IMR-90 (cell line): Measurements from ENCODE around the gene TMEM52. TPM values are rescaled to one million over a fixed set of nuclear protein-coding genes. Genes with fewer than 3 reads are reported as not detected.

Source experiments
- ATAC-seq: fragments of 200-7000 bp; cut with Tn5 transposase; 2 replicates; pipeline ENCODE4 v1.9.1; 2020; ENCODE audit warnings: low read depth, mild to moderate bottlenecking, moderate library complexity
- BruUV-seq: library from RNA; stranded (reverse); fragments of 400-500 nt; replicated peaks from 2 replicates; lab custom pipeline; 2021; lab: Mats Ljungman, UMichigan
- CTCF ChIA-PET: fragments of 300-600 bp; formaldehyde crosslinking; extraction: SDS; loops from one replicate; lab custom pipeline; 2021; ENCODE audit warnings: antibody characterized with exemption; lab: Yijun Ruan, JAX
- POLR2A ChIA-PET: fragments of 300-600 bp; sonication (Branson Sonifier 250); formaldehyde crosslinking; loops from one replicate; lab custom pipeline; 2022; ENCODE audit warnings: antibody characterized with exemption; ENCODE audit not compliant: unreplicated experiment; lab: Charles Lee
- DNase-seq: peaks from one replicate; pipeline ENCODE4 v3.0.0; 2013
- H2AFZ ChIP-seq: replicated peaks from 2 replicates; pipeline ENCODE3; 2013; ENCODE audit warnings: low read length, mild to moderate bottlenecking; ENCODE audit not compliant: poor library complexity
- H2AK5ac ChIP-seq: 2 replicates; pipeline ENCODE4 v1.6.1; 2013; ENCODE audit warnings: low read depth, low read length, inconsistent platforms
- H2AK9ac ChIP-seq: replicated peaks from 2 replicates; pipeline ENCODE3; 2013; ENCODE audit warnings: mild to moderate bottlenecking, low read depth, low read length, moderate library complexity; ENCODE audit not compliant: poor library complexity
- H2BK120ac ChIP-seq: 2 replicates; pipeline ENCODE4 v1.6.1; 2013; ENCODE audit warnings: low read depth, low read length, inconsistent platforms
- H2BK15ac ChIP-seq: 3 replicates; pipeline ENCODE4 v1.6.1; 2013; ENCODE audit warnings: low read depth, low read length, inconsistent platforms
- H2BK20ac ChIP-seq: 2 replicates; pipeline ENCODE4 v1.6.1; 2013; ENCODE audit warnings: low read depth, mild to moderate bottlenecking, inconsistent platforms, low read length, moderate library complexity
- H2BK5ac ChIP-seq: 2 replicates; pipeline ENCODE4 v1.6.1; 2013; ENCODE audit warnings: mild to moderate bottlenecking, low read depth, low read length, inconsistent platforms; ENCODE audit not compliant: poor library complexity, severe bottlenecking
- H3K14ac ChIP-seq: replicated peaks from 2 replicates; pipeline ENCODE4 v1.6.1; 2013; ENCODE audit warnings: low read depth, low read length, inconsistent platforms
- H3K18ac ChIP-seq: 2 replicates; pipeline ENCODE4 v1.6.1; 2013; ENCODE audit warnings: low read depth, low read length, control low read depth
- H3K23ac ChIP-seq: 2 replicates; pipeline ENCODE4 v1.6.1; 2013; ENCODE audit warnings: low read depth, low read length, inconsistent platforms
- H3K27ac ChIP-seq: 2 replicates; pipeline ENCODE4 v1.5.1; 2013; ENCODE audit warnings: mild to moderate bottlenecking, control low read depth, low read length; ENCODE audit not compliant: insufficient read depth
- H3K27me3 ChIP-seq: 2 replicates; pipeline ENCODE4 v1.6.1; 2013; ENCODE audit warnings: low read length; ENCODE audit not compliant: control insufficient read depth, insufficient read depth
- H3K36me3 ChIP-seq: 2 replicates; pipeline ENCODE4 v1.6.1; 2013; ENCODE audit warnings: low read length, mixed read lengths; ENCODE audit not compliant: control insufficient read depth, insufficient read depth
- H3K4ac ChIP-seq: 2 replicates; pipeline ENCODE4 v1.6.1; 2013; ENCODE audit warnings: low read depth, low read length, inconsistent platforms
- H3K4me1 ChIP-seq: 2 replicates; pipeline ENCODE4 v1.6.1; 2013; ENCODE audit warnings: low read length, mixed read lengths; ENCODE audit not compliant: control insufficient read depth, insufficient read depth
- H3K4me2 ChIP-seq: 2 replicates; pipeline ENCODE4 v1.6.1; 2013; ENCODE audit warnings: low read depth, mild to moderate bottlenecking, control low read depth, low read length, moderate library complexity
- H3K4me3 ChIP-seq: 2 replicates; pipeline ENCODE4 v1.5.1; 2013; ENCODE audit warnings: low read depth, mild to moderate bottlenecking, control low read depth, low read length, moderate library complexity; ENCODE audit not compliant: insufficient read depth
- H3K56ac ChIP-seq: 2 replicates; pipeline ENCODE4 v1.6.1; 2013; ENCODE audit warnings: low read length, inconsistent platforms; ENCODE audit not compliant: insufficient read depth; ENCODE audit errors: extremely low read depth
- H3K79me1 ChIP-seq, 2 experiments: 2 replicates each; pipeline ENCODE4 v1.6.1; 2013; ENCODE audit warnings: low read length in 2 of 2, inconsistent platforms in 1 of 2, low read depth in 1 of 2
- H3K9ac ChIP-seq: 2 replicates; pipeline ENCODE4 v1.6.1; 2013; ENCODE audit warnings: low read depth, low read length, control low read depth
- H3K9me1 ChIP-seq: 2 replicates; pipeline ENCODE4 v1.6.1; 2013; ENCODE audit warnings: low read length, inconsistent platforms; ENCODE audit not compliant: insufficient read depth
- H3K9me3 ChIP-seq: 2 replicates; pipeline ENCODE4 v1.6.1; 2013; ENCODE audit warnings: low read length; ENCODE audit not compliant: control insufficient read depth, insufficient read depth
- H4K20me1 ChIP-seq: 2 replicates; pipeline ENCODE4 v1.6.1; 2013; ENCODE audit warnings: low read length, inconsistent platforms; ENCODE audit not compliant: insufficient read depth
- H4K5ac ChIP-seq: 2 replicates; pipeline ENCODE4 v1.6.1; 2013; ENCODE audit warnings: mild to moderate bottlenecking, low read depth, low read length, control low read depth
- H4K8ac ChIP-seq, 2 experiments: 2 replicates each; pipeline ENCODE4 v1.6.1; 2013; ENCODE audit warnings: low read depth in 2 of 2, low read length in 2 of 2, control low read depth in 1 of 2, inconsistent platforms in 1 of 2
- H4K91ac ChIP-seq: 2 replicates; pipeline ENCODE4 v1.6.1; 2013; ENCODE audit warnings: low read depth, low read length, inconsistent platforms; ENCODE audit not compliant: insufficient read depth
- BHLHE40 ChIP-seq: fragments of 150-350 bp; IDR thresholded peaks from 2 replicates; pipeline ENCODE4 v1.6.1; 2016; ENCODE audit warnings: mild to moderate bottlenecking, low read depth, low read length
- CEBPB ChIP-seq: IDR thresholded peaks from 2 replicates; pipeline ENCODE4 v1.6.1; 2012; ENCODE audit warnings: low read depth, low read length, improper control_type of control experiment
- CHD1 ChIP-seq: IDR thresholded peaks from 2 replicates; pipeline ENCODE4 v1.6.1; 2012; ENCODE audit warnings: low read depth, low read length, improper control_type of control experiment
- FOS ChIP-seq: fragments of 150-350 bp; IDR thresholded peaks from 2 replicates; pipeline ENCODE4 v1.6.1; 2016; ENCODE audit warnings: low read depth, low read length
- MAZ ChIP-seq: IDR thresholded peaks from 2 replicates; pipeline ENCODE4 v1.6.1; 2012; ENCODE audit warnings: low read depth, mild to moderate bottlenecking, low read length, improper control_type of control experiment, moderate library complexity, borderline replicate concordance
- POLR2A ChIP-seq: IDR thresholded peaks from 2 replicates; pipeline ENCODE4 v1.6.1; 2012; ENCODE audit warnings: mild to moderate bottlenecking, low read depth, low read length
- RAD21 ChIP-seq: IDR thresholded peaks from 2 replicates; pipeline ENCODE4 v1.6.1; 2012; ENCODE audit warnings: low read length, improper control_type of control experiment
- RCOR1 ChIP-seq: IDR thresholded peaks from 2 replicates; pipeline ENCODE4 v1.6.1; 2012; ENCODE audit warnings: mild to moderate bottlenecking, low read length, improper control_type of control experiment; ENCODE audit not compliant: insufficient replicate concordance
- RFX5 ChIP-seq: IDR thresholded peaks from 2 replicates; pipeline ENCODE4 v1.8.0; 2012; ENCODE audit warnings: low read depth, mild to moderate bottlenecking, low read length, moderate library complexity
- SMC3 ChIP-seq: fragments of 150-350 bp; IDR thresholded peaks from 2 replicates; pipeline ENCODE4 v1.6.1; 2016; ENCODE audit warnings: low read depth, mild to moderate bottlenecking, antibody characterized with exemption, low read length, moderate library complexity
- WGBS, 2 experiments: methylation state at CpG; one replicate each; pipeline versions ENCODE4 v1.1.5 to v1.1.7; 2013; ENCODE audit warnings: missing lambda C conversion rate in 2 of 2; ENCODE audit not compliant: insufficient read length in 1 of 2; ENCODE audit errors: extremely low coverage in 2 of 2; 5-methylcytosine and 5-hydroxymethylcytosine counted together
- dilution Hi-C: fragments of 300-500 bp; cut with HindIII; formaldehyde crosslinking; loops from one replicate; pipeline ENCODE4 v1.14.3; 2018; ENCODE audit warnings: low sequenced_read_pairs; ENCODE audit not compliant: unreplicated experiment
- in situ Hi-C: fragments of 300-500 bp; cut with MboI; formaldehyde crosslinking; loops from 3 replicates; pipeline ENCODE4 v1.14.3; 2019; ENCODE audit warnings: low sequenced_read_pairs, inconsistent platforms, mixed read lengths
- intact Hi-C: fragments of 100-400 bp; cut with micrococcal nuclease; formaldehyde crosslinking; loops from 2 replicates; pipeline ENCODE4 v1.10.0; 2022
- polyA plus RNA-seq, 3 experiments: library from polyadenylated mRNA; depleted of rRNA; stranded (reverse); fragments of >200 nt; gene quantifications; 2 replicates each; pipeline ENCODE4 v1.2.3, GENCODE V29; 2012; ENCODE audit warnings: low replicate concordance in 1 of 3
- total RNA-seq: library from RNA; depleted of rRNA; stranded (reverse); fragments of >200 nt; gene quantifications from 2 replicates; pipeline ENCODE4 v1.2.3, GENCODE V29; 2012
- TF ChIP-seq, protein P1 (sequence below): fragments of 150-350 bp; IDR thresholded peaks from 2 replicates; pipeline ENCODE4 v1.6.1; 2017; ENCODE audit warnings: mild to moderate bottlenecking, antibody characterized with exemption, low read length, low read depth
- TF ChIP-seq, protein P2 (sequence below): conservative IDR thresholded peaks from 2 replicates; pipeline ENCODE4 v1.5.1; 2012; ENCODE audit warnings: mild to moderate bottlenecking, low read depth, low read length, improper control_type of control experiment

Gene TMEM52
- total and polyA plus RNA-seq, 2 of the 4 experiments (the other 2 are of a cell fraction) = 0.54 to 1.3 TPM

- TF ChIP-seq RCOR1 = no peak
- no peak for TF ChIP-seq FOS
- no peak for TF ChIP-seq POLR2A
- no peak for TF ChIP-seq MAZ
- TF ChIP-seq RAD21 = no peak
- no peak for TF ChIP-seq CHD1
- no peak for TF ChIP-seq RFX5
- TF ChIP-seq BHLHE40 = no peak
- TF ChIP-seq, protein P1, sequence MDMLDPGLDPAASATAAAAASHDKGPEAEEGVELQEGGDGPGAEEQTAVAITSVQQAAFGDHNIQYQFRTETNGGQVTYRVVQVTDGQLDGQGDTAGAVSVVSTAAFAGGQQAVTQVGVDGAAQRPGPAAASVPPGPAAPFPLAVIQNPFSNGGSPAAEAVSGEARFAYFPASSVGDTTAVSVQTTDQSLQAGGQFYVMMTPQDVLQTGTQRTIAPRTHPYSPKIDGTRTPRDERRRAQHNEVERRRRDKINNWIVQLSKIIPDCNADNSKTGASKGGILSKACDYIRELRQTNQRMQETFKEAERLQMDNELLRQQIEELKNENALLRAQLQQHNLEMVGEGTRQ = no peak
- TF ChIP-seq SMC3 = no peak
- TF ChIP-seq CEBPB = no peak
- TF ChIP-seq, protein P2, sequence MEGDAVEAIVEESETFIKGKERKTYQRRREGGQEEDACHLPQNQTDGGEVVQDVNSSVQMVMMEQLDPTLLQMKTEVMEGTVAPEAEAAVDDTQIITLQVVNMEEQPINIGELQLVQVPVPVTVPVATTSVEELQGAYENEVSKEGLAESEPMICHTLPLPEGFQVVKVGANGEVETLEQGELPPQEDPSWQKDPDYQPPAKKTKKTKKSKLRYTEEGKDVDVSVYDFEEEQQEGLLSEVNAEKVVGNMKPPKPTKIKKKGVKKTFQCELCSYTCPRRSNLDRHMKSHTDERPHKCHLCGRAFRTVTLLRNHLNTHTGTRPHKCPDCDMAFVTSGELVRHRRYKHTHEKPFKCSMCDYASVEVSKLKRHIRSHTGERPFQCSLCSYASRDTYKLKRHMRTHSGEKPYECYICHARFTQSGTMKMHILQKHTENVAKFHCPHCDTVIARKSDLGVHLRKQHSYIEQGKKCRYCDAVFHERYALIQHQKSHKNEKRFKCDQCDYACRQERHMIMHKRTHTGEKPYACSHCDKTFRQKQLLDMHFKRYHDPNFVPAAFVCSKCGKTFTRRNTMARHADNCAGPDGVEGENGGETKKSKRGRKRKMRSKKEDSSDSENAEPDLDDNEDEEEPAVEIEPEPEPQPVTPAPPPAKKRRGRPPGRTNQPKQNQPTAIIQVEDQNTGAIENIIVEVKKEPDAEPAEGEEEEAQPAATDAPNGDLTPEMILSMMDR = no peak
- ChIA-PET POLR2A (no interaction called here), CTCF (no interaction called here)
- no peak overlapping the region for H3K9ac ChIP-seq
- H4K5ac ChIP-seq = no peak overlapping the region
- H2AFZ ChIP-seq = no peak overlapping the region
- H3K56ac ChIP-seq = no peak overlapping the region
- WGBS, 2 experiments = 68% methylated on average over 6 of the region's 13 CpGs; no CpG with 5 or more reads in 1 of the 2 experiments
- no peak overlapping the region for H3K23ac ChIP-seq
- dilution Hi-C loops (no loop called here), intact Hi-C loops (no loop called here), in situ Hi-C loops (no loop called here)
- H3K18ac ChIP-seq = no peak overlapping the region
- no peak overlapping the region for H3K27ac ChIP-seq
- H3K79me1 ChIP-seq = peaks cover 0 to 24% of the 10 kb centered on the region in 2 experiments; a peak in 2 of 4 replicates
- H4K8ac ChIP-seq = no peak overlapping the region
- H4K91ac ChIP-seq = no peak overlapping the region
- H2AK5ac ChIP-seq = no peak overlapping the region
- no TSS peak for BruUV-seq
- no peak overlapping the region for H3K4me2 ChIP-seq
- ATAC-seq (no peak), DNase-seq (no peak)
- H3K27me3 ChIP-seq = peaks cover 3% of the 10 kb centered on the region; the same call in 1 of the 2 replicates
- no peak overlapping the region for H3K14ac ChIP-seq
- H3K9me3 ChIP-seq = no peaks in the 10 kb centered on the region
- peaks cover under 1% of the 10 kb centered on the region; the same call in 1 of the 2 replicates for H4K20me1 ChIP-seq
- H2BK120ac ChIP-seq = no peak overlapping the region
- H3K4me3 ChIP-seq = no peak overlapping the region
- no peaks in the 10 kb centered on the region for H3K36me3 ChIP-seq
- H3K9me1 ChIP-seq = peaks cover 2% of the 10 kb centered on the region; the same call in 1 of the 2 replicates
- H2BK15ac ChIP-seq = no peak overlapping the region
- H3K4ac ChIP-seq = no peak overlapping the region
- H2AK9ac ChIP-seq = no peak overlapping the region
- H2BK5ac ChIP-seq = no peak overlapping the region
- H2BK20ac ChIP-seq = no peak overlapping the region
- H3K4me1 ChIP-seq = peaks cover 4% of the 10 kb centered on the region
Observed at GRCh38 chr1:1911350-1912041, 7.6 kb downstream of the TMEM52 start.
